ENCODE data around the gene TMEM72.

Gene TMEM72

DNA sequence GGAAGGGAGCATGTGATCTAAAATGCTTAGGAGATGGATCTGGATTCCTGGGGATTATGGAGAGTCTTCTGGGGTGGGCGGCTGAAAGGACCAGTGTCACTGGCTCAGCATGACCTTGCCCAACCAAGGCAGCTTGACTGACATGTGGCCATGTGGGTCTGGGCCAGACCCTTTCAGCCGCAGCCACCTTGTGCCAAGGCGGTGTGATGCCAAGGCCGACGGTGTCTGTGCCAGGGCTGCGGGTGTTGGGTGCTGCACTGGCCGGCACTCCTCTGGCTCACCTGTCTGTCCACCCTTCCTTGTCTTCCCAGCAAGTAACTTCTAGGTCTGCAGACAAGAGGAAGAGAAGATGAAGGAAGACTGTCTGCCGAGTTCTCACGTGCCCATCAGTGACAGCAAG, 58.7 kb downstream of the TMEM72 start:
- DNase-seq, result no peak

- no peak for DNase-seq
Measured at GRCh38 chr10:44970812-44971395, 59.8 kb downstream of the TMEM72 start.

DNA sequence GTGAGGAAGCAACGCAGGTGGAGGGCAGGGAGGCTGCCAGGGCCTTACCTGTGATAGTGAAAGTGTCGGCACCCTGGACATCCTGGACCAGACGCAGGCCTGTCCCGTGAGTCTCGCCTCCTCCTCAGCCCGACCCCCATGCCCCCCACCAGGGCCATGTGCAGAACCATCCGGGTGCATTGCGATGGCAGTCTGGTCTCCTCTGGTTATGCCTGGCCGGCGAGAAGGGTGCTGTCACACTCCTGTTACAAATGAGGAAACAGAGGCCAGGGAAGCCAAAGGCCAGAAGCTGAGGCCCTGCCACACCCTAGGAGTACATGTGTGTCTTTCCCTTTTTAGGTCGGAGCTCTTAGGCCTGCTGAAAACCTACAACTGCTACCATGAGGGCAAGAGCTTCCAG, 60.3 kb downstream of the TMEM72 start:
- no peak for DNase-seq

DNA sequence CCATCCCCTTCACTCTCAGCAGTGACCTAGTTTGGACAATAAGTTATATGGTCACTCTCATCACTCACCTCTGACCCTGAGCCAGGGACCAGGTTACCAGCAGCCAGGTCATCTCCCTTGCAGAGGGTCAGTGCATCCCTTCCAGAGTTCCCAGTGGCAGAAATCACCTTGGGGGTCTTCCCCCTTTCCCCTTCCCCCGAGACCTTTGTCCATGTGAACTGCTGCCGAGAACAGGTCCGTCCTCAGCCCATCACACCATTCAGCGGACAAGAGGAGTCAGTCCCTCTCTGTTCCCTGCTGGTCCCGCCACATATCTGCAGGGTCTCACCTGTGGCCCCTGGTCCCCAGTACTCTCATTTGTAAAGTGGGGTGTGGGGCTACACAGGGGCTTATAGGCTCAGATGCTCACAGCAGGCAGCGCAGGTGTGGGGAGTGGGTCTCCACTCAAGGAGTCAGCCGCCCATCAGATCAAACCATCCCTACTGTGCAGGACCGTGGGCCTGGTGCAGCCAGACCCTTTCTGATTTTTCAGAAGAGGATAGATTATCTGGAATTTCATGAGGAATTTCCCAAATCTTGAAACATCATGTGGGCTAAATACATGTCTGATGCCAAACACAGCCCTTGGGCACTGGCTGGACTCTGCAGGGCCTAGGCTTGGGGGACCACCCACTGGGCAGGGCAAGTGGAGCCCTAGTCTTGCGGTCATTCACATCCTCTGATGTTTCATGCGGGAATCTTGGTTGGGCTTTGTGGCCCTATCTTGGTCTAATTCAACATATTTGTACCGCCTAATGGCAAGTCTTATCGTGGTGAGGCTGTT, 61.0 kb downstream of the TMEM72 start:
- no peak for DNase-seq

GRCh38 chr10:44972874-44973306, 61.8 kb downstream of the TMEM72 start:
- DNase-seq, result no peak

DNA sequence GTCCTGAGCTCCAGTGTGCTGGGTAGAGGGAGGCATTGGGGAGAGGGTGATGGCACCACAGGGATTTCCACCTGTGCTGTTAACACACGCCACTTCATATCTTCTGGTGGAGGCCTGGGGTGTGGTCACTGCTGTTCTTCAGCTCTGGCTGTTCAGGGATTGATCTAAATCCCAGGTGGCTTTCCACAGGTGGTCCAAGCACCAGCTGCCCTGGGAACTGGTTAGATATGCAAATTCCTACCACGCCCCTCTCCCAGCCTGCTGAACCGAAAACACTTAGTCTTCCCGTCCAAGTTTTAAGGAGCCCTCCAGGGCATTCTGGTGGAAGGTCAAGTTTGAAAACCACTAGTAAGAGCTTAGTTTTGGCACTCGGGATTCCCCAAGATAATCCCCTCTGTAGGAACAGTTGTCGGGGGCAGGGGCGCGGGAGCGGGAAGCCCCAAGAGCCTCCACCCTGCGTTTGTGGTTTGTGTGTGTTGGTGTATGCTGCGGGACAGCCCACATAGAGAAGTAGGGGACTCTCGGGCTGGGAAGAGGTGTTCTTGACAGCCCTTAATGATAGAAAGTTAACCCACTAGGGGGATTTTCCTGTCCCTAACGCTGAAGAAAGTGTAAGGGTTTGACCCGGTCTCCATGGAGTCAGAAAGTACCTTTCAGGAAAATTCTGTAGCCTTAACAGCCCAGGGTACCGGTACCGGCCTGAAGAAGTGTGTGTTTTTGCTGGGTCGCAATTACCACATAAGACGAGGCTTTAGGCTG, 62.4 kb downstream of the TMEM72 start:
- peak; percentile 36 for DNase-seq

GRCh38 chr10:44974082-44974627, 63.0 kb downstream of the TMEM72 start:
- no peak for DNase-seq

DNA sequence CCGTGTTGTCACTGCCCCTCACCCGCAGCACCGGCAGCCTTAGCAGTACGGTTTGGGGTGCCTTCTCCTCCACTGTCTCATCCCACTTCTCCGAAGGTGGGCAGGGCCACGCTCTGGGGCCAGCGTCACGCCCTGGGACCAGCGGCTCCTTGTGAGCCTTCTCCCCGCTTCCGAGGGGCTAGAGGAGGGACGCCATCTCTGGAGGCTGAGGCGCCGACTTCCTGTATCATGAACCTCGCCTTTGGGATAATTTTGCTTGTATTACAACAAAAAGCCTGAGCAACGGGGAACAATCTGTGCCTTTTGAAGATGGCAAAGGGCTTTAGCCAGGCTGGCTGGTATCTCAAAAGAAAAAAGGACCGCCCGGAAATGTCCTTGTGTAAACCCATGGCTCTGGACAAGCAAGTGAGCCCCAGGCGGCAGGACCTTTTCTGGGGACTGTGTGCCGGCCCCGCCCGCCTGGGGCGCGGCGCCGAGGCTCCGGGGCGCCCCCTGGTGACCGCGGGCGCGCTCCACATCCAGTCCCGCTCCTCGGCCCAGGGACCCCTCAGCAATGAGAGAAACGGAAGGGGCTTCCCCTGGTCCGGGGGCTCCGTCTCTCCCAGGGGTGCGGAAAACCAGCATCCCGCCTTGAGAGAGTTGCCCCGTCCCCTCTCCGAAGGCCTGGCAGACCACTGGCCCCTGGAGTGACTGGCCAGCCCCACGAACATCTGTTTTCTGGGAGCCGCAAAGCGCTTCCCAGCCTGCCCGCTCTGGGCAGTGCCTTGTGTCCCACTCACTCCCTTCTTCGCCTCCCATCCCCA, 63.7 kb downstream of the TMEM72 start:
- peak; percentile 53 for DNase-seq

GRCh38 chr10:44975431-44976331, 64.5 kb downstream of the TMEM72 start:
- peak; percentile 86 for DNase-seq

- DNase-seq, result peak; percentile 3
Measured at GRCh38 chr10:44976352-44977198, 65.4 kb downstream of the TMEM72 start.

DNA sequence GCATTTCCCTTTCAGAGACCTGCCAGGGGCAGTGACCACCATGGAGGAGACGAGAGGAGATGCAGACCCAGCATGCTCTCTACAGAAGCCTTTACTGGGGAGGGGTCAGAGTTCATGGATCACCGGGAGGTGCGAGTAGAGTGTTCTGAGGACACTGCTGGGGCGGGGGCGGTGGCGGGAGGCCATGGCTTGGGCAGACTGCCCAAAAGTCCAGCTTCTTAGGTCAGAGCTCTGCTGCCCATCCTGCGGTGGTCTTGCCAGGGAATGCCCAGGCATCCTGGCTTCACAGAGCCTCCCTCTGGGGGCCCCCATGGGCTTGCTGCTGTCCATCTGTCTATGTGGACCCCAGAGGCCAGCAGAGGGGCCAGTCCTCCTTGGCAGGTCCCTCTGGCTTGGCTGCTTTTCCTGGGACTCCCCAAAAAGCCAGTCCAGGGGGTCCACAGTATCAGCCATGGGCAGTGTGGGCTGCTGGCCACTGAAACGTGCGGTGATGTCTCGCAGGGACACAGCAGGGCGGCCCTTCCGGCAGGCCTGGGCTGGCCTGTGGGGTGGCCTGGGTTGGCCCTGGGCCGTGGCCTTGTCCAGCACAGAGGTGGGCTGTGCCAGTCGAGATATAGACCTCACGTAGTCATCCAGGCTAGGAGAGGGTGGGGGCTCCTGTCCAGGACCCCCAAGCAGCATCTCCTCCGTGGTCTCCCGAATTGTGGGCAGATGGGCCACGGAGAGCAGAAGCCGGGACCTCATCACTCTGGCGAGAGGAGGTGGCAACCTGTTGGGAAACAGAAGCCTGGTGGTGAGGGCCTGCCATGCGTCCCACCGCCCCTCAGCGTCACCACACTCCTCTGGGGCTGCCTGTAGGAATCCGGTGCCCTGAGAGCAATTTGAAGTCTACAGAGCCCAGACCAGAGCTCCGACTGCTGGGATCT, 66.4 kb downstream of the TMEM72 start:
- DNase-seq, result peak; percentile 42

GRCh38 chr10:44978213-44978569, 67.1 kb downstream of the TMEM72 start:
- DNase-seq, result no peak

DNA sequence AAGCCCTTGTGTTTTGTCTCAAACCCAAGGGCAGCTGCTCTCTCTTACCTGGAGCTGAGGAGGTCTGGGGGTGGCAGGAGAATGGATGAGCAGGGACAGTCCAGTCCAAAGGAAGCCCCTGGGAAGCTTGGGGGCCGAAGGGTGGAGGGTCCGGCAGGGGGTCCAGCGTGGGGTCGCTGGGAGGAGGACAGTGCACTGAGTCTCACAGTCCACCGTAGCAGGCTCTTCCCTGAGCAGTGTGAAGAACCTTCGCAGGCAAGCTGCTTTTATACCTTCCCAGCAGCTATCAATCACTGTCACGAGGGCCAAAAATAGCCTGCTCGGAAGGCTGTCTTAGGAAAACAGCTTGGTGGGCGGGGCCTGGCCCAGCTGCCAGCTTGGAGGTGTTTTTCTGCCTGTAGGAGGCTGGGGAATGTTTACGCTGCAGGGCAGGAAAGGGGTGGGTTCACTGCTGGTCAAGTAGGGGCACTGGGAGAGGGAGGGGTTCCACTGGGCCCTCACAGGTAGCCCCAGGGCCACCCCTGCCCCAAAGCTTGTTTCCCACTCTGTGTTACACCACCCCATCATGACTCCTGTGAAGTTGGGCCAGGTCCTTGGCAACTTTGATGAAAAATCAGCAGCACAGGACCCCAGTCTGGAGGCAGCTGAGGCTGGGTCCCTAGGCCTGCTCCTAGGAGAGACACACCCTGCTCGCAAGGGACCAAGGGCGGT, 67.6 kb downstream of the TMEM72 start, which contains the start of gene DEPP1:
DEPP1 (minus strand) TSS at position 240 of the 711 bp plus-strand sequence. CDS start 779 bp downstream, outside the sequence.
- peak; percentile 98 for DNase-seq

GRCh38 chr10:44979281-44980191, 68.4 kb downstream of the TMEM72 start:
- DNase-seq, result no peak

GRCh38 chr10:44980309-44981171, 69.4 kb downstream of the TMEM72 start:
- peak; percentile 27 for DNase-seq

Data from NCI-H82 (cell line).